ENCODE data around the gene PLK5.
"Not testable (repeated sequence)": the region's sequence is repeated elsewhere in the genome, so short reads cannot be mapped to it uniquely, and the experiment has no call there.

The PLK5 gene

DNA sequence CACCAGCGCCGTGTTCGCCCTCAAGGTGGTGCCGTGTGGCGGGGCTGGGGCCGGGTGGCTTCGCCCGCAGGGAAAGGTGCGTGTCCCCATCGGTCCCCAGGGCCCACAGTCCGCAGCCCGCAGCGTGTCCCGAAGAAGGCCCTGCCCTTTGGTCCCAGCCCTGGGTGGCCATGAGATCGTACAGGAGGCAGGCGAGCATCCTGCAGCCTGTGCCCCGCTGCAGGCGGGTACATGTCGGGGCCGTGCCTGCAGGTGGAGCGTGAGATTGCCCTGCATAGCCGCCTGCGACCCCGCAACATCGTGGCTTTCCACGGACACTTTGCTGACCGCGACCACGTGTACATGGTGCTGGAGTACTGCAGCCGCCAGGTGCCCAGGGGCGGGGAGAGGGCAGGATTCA is 1.5 kb downstream of the PLK5 start:
- no peak for DNase-seq (ENCODE audit: low read depth, low spot score)

DNA sequence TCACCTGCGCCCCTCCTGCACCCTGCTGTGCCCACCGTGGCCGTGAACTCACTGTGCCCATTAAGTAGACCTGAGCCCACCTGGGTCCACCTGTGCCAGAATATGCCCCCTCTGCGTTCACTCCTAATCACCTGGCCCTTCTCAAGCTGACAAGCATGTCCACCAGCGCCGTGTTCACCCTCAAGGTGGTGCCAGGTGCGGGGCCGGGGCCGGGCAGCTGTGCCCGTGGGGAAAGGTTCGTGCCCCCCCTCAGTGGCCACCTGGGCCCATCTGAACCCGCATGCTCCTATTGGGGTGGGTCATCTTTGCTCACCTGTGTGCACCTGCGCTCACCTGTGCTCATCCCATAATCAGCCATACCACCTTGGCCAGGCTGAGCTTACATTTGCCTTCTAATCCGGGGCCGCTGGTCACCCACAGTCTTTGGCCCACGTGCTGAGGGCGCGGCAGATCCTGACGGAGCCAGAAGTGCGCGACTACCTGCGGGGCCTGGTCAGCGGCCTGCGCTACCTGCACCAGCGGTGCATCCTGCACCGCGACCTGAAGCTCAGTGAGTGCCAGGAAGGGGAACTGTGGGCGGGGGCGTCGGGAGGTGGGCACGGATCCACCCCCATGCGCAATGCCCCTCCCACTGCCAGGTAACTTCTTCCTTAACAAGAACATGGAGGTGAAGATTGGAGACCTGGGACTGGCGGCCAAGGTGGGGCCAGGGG is 2.3 kb downstream of the PLK5 start:
- no peak for DNase-seq (ENCODE audit: low read depth, low spot score)

DNA sequence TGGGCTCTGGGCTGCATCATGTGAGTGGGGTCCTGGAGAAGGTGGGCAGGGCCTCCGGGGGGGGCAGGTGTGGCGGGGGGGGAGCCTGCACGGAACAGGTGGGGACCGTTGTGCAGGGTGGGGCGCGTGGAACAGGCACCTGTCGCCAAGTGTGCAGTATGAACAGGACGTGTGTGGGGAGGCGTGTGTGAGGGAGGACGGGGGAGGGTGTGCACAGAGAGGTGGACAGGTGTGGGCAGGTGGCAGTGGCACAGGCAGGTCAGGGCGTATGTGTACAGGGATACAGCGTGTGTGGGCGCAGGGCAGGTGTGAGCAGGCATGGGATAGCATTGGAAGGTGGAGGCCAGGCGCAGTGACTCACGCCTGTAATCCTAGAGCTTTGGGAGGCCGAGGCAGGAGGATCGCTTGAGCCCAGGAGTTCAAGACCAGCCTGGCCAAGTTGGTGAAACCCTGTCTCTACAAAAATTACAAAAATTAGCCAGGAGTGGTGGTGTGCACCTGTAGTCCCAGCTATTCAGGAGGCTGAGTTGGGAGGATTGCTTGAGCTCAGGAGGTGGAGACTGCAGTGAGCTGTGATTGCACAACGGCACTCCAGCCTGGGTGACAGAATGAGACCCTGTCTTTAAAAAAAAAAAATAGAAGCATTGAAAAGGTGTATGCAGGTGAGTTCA is 3.2 kb downstream of the PLK5 start:
- no peak for DNase-seq (ENCODE audit: low read depth, low spot score)

DNA sequence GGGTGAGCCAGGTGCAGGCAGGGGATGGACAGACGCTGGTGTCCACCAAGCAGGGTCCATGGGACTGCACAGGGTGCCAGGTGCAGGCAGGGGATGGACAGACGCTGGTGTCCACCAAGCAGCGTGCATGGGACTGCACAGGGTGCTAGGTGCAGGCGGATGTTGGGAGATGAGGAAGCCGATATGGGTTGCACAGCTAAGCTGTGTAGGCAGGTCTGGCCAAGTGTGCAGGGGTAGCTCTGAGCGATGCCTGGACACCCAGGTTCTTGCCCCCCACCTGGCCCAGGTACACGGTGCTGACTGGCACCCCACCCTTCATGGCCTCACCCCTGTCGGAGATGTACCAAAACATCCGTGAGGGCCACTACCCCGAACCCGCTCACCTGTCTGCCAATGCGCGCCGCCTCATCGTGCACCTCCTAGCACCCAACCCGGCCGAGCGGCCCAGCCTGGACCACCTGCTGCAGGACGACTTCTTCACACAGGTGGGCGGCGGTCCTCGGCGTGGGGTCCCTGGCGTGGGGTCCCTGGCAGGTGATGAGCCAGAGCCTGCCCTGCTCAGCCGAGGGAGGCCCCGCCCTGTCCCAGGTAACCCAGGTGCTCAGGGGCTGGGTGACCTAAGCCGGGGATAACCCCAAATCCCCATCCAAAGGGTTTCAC is 3.9 kb downstream of the PLK5 start:
- no peak for DNase-seq (ENCODE audit: low read depth, low spot score)

DNA sequence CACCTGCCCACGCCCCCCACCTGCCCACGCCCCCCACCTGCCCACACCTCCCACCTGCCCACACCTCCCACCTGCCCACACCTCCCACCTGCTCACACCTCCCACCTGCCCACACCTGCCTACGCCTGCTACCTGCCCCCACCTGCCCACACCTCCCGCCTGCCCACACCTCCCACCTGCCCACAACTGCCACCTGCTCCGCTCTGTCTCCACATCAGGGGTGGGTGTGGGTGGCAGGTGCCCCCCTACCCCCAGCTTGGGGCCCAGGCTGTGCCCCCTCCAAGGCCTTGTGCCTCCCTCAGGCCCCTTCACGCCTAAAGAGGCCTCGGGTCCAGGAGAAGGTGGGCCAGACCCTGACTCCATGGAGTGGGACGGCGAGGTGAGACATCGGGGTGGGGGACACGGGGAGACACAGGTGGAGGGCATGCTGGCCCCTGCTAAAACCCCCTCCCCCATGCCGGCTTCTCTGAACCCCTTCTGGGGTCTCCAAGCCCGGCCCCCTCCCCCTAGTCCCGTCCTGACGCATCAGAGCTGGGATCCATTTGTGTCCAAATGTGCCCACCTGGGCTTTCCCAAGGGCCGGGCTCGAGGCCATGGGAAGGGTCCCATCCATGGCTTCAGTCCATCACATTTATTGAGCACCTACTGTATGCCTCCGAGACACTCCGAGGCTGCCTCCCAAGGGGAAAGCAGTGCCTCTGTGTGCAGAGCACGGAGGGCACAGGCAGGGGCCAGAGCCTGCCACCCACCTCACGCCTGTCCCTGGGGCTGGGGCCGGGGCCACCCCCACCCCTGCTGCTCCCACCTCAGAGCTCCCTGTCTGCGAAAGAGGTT is 4.9 kb downstream of the PLK5 start:
- no peak for DNase-seq (ENCODE audit: low read depth, low spot score)

DNA sequence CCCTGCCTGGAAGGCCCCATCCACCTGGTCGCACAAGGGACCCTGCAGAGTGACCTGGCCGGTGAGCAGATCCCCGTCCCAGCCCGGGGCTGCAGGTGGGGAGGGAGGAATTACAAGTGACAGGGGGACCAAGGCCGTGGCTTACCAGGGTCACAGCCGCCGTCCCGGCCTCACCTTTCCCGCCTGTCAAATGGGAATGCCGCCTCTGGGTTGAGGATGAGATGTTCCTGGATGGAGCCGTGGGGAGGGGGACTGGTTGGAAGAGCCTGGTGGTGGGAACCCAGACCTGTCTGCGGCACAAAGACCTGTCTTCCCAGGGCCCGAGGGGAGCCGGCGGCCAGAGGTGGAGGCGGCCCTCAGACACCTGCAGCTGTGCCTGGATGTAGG is 5.5 kb downstream of the PLK5 start:
- no peak for DNase-seq (ENCODE audit: low read depth, low spot score)

DNA sequence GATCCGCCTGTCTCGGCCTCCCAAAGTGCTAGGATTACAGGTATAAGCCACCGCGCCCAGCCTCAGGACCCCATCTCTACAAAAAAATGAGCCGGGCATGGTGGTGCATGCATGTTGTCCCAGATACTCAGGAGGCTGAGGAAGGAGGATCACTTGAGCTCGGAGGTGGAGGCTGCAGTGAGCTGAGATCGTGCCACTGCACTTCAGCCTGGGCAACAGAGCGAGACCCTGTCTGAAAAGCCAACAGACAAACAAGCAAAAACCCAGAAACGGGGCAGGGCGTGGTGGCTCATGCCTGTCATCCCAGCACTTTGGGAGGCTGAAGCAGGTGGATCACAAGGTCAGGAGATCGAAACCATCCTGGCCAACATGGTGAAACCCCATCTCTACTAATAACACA is 7.0 kb downstream of the PLK5 start:
- DNase-seq (ENCODE audit: low read depth, low spot score) = not testable (repeated sequence)

DNA sequence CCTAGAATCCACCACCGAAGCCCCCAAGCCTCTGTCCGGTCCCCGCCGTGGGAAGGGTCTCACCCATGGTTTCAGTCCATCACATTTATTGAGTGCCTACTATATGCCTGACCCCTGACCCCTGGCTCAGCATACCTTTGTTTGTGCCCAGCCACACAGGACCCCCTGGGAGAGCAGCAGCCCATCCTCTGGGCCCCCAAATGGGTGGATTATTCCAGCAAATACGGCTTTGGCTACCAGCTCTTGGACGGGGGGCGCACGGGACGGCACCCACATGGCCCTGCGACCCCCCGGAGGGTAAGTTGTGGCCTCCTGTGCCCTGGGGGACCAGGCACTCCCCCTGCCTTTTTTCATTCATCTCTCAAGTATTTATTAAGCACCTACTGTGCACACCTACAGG is 7.7 kb downstream of the PLK5 start:
- no peak for DNase-seq (ENCODE audit: low read depth, low spot score)

DNA sequence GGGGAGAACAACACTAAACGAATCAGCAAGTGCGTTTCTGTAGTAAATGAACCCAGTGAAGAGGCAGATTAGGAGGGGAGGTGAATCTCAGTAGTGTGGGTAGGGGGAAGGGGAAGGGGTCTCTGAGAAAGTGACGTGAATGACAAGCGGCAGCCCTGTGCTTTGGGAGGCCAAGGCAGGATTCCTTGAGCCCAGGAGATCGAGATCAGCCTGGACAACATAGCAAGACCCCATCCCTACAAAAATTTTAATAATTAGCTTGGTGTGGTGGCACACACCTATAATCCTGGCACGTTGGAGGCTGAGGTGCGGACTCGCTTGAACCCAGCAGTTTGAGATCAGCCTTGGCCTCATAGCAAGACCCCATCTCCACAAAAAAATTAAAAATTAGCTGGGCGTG is 8.1 kb downstream of the PLK5 start:
- no peak for DNase-seq (ENCODE audit: low read depth, low spot score)

DNA sequence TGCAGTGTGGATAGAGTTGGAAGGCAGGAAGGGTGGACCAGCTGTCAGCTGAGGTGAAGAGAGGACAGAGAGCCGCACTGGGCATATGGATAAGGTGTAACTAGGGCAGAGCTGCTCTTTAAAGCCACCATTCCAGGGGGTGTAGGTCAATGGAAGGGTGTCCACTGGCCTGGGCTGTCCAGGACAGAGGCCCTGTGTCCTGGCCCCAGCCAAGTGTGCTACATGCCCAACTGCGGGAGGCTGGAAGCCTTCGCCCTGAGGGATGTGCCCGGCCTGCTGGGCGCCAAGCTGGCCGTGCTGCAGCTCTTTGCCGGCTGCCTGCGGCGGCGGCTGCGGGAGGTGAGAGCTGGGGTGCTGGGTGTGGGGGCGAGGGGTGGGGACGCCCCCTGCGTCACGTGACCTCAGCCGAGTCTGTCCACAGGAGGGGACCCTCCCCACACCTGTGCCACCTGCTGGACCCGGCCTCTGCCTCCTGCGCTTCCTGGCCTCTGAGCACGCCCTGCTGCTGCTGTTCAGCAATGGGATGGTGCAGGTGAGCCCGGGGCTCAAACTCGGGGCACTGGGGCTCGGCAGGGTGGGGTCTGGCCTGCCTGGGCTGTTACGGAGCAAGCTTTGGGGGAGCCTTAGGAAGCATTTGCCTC is 9.8 kb downstream of the PLK5 start:
- no peak for DNase-seq (ENCODE audit: low read depth, low spot score)

DNA sequence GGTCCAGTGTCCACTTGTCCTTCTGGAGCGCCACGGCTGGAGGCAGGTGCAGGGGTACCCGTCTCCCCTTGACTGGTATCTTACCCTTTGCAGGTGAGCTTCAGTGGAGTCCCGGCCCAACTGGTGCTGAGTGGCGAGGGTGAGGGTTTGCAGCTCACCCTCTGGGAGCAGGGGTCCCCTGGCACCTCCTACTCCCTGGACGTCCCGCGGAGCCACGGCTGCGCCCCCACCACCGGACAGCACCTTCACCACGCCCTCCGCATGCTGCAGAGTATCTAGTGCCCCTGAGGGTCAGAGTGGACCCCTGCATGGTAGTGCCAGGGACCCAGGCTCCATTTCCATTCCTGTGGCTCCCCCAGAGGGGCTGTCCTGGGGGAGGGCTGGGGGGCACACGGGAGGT is 11.1 kb downstream of the PLK5 start:
- no peak for DNase-seq (ENCODE audit: low read depth, low spot score)

DNA sequence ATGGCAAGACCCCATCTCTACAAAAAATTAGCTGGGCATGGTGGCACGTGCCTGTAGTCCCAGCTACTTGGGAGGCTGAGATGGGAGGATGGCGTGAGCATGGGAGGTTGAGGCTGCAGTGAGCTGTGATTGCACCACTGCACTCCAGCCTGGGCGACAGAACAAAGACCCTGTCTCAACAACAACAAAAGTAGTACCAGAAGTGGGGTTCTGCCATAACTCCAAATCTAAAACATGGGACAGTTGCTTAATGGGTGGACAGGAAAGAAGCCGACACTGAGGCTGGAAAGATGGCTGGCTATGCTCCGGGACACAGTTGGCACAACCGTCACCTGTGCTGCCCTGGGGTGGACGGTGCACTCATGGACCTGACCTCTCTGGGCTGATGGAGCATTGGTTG is 11.8 kb downstream of the PLK5 start:
- DNase-seq (ENCODE audit: low read depth, low spot score) = not testable (repeated sequence)

DNA sequence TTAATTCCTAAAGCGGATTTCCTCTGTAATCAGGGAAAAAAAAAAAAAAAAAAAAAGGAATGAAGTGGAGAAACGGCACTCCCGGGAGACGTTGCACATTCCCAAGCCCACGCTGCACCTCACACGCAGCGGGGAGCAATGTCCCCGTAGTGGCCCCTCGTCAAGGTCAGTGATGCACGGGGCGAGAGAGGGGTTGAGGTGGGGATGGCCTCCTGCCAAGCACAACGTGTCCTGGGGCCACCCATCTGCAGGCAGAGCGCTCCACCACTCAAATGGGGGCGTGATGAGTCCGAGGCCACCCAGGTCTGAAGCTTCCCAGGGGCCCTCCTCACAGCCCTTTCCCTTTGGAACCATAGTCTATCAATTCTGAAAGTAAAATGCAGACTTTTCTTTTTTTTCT is 15.1 kb downstream of the PLK5 start:
- no peak for DNase-seq (ENCODE audit: low read depth, low spot score)

DNA sequence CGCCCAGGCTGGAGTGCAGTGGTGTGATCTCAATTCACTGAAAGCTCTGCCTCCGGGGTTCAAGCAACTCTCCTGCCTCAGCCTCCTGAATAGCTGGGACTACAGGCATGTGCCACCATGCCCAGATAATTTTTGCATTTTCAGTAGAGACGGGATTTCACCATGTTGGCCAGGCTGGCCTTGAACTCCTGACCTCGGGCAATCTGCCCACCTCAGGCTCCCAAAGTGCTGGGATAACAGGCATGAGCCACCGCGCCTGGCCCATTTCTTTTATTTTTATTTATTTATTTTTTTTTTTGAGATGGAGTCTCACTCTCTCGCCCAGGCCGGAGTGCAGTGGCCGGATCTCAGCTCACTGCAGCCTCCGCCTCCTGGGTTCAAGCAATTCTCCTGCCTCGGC is 15.9 kb downstream of the PLK5 start:
- DNase-seq (ENCODE audit: low read depth, low spot score) = not testable (repeated sequence)

DNA sequence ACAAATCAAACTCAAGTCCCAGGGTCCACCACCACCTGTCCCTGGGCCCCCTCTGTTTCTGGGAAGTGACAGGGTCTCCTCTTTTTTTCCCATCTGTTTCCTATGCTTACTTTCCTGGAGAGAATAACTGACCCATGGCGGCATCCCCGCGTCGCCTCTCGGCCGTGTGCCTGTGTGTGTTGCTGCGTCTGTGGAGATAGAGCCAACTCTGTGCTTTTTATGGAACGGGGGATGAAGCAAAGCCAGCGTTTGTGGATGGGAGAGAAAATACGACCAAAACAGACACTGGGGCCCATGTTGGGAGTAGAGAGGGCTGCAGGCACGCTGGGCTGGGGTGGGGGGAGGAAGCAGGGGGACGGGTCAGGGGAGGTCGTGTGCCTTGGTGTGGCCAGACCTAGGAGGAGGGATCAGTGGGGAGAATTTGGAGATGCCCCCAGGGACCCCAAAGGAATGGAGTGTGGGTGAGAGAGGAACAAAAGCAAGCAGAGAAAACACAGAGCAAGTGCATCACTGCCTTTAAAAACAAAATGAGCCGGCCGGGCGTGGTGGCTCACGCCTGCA is 16.6 kb downstream of the PLK5 start:
- DNase-seq (ENCODE audit: low read depth, low spot score) = no peak

DNA sequence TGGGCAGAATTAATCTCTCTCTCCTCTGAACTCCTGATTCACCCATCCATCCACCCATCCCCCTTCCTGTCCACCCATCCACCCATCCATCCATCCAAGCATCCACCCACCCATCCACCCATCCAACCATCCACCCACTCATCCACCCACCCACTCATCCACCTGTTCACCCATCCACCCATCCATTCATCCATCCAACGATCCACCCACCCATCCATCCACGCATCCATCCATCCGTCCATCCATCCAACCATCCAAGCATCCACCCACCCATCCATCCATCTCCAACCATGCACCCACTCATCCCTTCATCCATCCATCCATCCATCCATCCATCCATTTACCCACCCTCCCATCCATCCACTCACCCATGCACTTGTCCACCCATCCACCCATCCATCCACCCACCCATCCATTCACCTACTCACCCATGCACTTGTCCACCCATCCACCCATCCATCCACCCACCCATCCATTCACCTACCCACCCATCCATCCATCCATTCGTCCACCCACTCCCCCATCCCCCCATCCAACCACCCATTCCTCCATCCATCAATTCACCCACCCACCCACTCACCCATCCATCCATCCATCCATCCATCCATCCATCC is 25.6 kb downstream of the PLK5 start:
- no peak for DNase-seq (ENCODE audit: low read depth, low spot score)

DNA sequence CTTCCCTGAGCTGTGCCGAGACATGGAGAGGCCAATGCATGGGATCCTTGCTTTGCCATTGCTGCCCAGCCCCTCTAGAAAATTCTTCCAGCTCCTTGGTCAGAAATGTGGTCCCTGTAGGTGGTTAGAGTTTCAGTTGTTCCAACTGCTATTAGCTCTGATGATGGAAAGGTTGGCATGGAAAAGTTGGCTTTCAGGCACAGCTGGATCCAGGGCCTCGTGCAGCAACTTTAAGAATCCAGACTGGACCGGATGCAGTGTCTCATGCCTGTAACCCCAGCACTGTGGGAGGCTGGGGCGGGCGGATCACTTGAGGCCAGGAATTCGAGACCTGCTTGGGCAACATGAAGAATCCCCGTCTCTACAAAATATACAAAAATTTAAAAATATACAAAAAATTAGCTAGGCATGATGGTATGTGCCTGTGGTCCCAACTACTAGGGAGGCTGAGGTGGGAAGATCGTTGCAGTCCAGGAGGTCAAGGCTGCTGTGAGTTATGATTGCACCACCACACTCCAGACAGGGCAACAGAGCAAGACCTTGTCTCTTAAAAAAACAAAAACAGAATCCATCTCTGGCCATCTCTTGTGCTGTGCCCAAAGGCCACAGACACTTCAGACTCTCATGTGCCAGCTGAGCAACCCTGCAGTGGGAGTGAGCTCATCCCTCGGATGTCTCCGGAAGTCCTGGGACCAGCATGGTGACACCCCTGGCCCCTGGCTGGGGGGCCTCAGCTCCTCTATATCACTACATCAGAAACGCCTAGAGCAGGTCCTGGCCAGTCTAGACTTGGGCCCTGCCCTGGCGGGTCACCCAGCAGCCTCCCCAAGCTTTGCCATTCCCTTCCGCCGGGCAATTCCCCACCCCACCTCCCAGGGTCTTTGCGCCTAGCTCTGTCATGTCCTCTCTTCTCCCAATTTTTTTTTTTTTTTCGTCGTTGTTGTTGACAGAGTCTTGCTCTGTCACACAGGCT is 27.5 kb downstream of the PLK5 start:
- no peak for DNase-seq (ENCODE audit: low read depth, low spot score)

DNA sequence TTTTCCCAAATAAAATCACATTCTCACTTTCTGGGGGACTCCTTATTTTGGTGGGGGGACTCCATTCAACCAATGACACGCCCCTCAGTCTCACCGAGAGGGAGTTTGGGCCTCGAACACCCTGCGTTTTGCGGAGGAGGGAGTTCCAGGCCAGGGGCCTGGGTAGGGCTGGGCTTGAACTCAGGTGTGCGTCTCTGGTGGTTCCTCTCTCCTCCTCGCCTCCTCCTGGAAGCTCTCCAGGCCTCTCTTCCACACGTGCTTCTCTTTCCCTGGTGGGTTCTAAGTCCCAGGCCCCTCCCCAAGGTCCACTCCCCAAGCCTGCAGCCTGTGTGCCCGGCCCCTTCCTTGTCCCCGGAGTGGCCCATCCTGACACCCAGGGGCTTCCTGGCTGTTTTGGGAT is 29.5 kb downstream of the PLK5 start:
- DNase-seq (ENCODE audit: low read depth, low spot score) = no peak

DNA sequence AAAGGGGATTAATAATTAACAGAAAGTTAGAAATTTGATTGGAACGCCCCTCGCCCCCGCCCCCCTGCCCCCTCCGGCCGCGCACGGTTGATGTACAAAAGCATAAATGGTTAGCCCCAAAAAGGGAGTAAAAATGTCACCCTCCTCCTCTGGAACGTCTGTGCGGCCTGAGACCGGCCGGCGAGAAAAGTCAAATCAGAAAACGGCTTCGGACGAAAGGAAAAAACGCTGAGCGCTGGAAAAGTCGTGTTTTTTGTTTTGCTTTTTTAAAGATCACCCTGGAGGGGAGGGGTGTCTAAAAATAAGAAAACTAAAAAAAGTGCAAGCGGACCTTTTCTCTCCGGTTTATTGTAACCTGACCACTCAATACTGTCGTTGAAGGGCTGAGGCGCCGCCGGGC is 31.1 kb downstream of the PLK5 start:
- DNase-seq (ENCODE audit: low read depth, low spot score) = no peak
